Measurements from ENCODE around the gene WWOX.

The WWOX gene

DNA sequence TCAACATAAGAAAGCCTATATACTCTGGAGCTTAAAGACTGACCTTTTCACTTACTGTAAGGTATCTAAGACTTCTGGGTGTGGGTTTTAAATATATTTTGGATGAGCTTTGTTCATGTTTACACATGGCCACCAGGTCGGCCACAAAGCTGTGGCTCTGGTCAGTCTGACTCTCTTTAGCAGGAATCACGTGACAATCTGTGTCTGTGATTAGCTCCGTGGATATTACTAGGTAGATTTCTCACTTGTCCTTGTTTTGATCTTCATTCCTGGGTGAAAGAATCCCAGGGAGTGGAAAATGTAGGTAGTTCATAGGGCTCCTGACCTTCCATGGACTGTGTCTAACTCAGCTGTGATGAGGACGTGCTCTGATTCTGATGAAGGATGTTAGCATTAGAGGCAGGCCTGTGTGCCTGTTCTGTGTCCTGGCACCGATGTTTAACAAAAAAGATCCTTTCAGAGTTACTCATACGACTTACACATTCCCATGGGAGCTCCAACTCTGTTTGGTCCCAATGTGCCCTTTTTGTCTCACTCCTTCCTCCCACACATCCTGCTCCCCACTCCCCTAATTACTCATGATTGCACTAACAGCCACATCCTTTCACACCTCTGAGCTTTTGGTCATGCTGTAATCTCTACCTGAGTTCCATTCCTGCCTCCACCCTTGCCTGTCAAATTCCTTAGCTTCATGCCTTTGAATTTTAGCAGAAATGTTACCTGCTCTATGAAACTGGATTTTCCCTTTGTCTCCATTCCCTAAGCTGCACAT is 1076.0 kb downstream of the WWOX start:
- no peak for DNase-seq (ENCODE audit: low spot score)

DNA sequence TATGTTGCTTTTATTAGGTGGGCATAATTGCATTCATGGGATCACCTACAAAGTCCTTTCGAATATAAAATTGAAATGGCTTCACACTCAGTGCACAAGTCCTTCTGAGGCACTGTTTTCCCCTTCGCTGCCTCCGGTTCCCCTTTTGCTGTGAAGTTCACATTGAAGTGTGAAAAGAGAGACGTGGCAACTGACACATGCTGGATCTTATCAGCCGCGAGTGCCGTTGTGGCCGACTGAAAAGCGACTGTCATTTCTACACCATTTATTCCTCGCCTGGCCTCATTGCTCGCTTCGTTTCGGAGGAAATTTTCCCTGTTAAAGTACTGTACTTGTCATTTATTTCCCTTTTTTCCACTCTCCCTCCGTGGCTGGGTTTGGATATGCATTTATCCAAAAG is 1077.6 kb downstream of the WWOX start:
- DNase-seq (ENCODE audit: low spot score): no peak

DNA sequence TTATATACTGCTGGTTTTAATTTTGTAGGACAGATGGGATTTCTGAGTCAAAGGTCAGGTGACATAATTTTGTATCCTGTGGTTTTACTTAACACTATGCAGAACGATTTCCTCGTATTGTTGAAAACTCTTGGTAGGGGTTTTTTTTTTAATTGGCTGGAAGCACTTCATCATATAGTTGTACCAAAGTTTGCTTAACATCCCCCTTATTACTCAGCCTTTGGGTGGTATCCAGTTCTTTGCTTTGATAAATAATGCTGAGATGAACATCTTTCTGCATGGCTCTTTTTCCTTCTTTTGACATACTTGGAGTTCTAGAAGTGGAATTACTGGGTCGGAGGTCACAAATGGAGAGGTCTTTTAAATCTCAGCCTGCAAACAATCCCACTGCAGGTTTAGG is 1082.0 kb downstream of the WWOX start:
- DNase-seq (ENCODE audit: low spot score): no peak

- DNase-seq (ENCODE audit: low spot score): no peak
Observed at GRCh38 chr16:79182616-79183015, 1083.2 kb downstream of the WWOX start.

DNA sequence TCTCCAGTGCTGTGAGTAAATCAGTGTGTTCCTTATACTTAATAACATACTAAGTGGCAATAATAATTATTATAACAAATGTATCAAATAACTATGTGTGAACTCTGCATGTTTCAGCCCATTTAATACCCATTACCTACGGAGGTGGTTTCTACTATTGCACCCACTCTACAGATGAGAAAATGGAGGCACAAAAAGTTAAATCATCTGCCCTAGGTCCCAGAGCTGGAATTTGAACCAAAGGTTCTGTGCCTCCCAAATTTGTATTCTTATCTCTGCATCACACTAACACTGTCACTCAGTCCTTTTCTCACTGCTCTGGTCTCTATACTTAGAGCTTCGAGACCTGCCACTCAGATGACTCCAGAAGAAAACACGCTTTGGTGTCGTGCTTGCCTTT is 1084.1 kb downstream of the WWOX start:
- no peak for DNase-seq (ENCODE audit: low spot score)

GRCh38 chr16:79184464-79185030 is 1085.1 kb downstream of the WWOX start:
- no peak for DNase-seq (ENCODE audit: low spot score)

DNA sequence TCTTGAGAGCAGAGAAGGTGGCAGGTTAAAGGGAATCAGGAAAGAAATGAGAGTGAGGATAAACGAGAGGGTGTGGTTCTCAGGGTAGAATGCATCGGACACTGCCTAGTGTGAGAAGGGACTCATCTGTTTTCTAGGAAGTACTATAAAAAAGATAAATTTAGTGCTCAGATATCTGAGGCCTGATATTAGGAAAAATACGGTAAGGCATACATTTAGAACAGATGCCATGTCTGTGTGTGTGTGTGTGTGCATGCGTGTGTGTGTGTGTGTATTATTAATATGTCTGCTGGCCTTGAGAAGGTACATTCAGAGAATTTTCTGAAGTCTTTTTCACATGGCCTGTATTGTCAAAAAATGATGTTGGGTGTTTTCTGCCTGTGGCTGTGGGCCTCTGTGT is 1086.3 kb downstream of the WWOX start:
- DNase-seq (ENCODE audit: low spot score): no peak

DNA sequence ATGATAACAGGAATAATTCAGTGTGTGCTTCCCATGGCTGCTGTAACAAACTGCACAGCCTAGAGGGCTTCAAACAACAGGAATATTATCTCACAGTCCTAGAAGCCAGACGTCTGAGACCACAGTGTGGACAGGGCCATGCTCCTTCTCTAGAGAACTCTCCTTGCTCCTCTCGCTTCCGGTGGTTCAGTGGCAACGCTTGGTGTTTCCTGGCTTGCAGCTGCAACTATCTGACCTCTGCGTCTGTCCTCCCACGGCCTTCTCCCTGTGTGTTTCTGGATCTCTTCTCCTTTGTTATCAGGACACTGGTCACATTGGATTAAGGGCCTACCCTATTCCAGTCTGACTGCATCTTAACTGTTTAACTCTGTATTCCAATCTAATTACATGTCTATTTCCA is 1086.7 kb downstream of the WWOX start:
- DNase-seq (ENCODE audit: low spot score): no peak

GRCh38 chr16:79188115-79188738 is 1088.8 kb downstream of the WWOX start:
- DNase-seq (ENCODE audit: low spot score): no peak

- no peak for DNase-seq (ENCODE audit: low spot score)
Observed at GRCh38 chr16:79188739-79189122, 1089.3 kb downstream of the WWOX start.

- no peak for DNase-seq (ENCODE audit: low spot score)
Observed at GRCh38 chr16:79190542-79190941, 1091.1 kb downstream of the WWOX start.

- DNase-seq (ENCODE audit: low spot score): no peak
Observed at GRCh38 chr16:79191933-79192332, 1092.5 kb downstream of the WWOX start.

- no peak for DNase-seq (ENCODE audit: low spot score)
Observed at GRCh38 chr16:79192904-79193303, 1093.5 kb downstream of the WWOX start.

DNA sequence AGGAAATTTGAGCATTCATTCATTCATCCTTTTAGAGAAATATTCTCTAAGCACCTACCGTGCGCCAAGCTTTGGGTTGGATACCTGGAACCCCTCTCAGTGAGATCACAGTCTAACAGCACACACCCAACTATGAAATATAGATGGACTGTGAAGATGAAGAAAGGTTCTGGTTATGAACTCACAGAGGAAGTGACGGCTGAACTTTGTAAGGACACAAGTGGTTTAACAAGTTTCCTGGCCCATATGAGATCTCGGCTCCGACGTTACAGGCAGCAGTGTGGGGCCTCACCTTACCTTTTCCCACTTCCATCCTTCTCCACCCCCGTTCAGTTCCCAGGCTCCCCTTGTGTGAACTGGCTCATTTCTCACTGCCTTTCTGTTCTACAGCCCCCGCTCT is 1094.8 kb downstream of the WWOX start:
- no peak for DNase-seq (ENCODE audit: low spot score)

DNA sequence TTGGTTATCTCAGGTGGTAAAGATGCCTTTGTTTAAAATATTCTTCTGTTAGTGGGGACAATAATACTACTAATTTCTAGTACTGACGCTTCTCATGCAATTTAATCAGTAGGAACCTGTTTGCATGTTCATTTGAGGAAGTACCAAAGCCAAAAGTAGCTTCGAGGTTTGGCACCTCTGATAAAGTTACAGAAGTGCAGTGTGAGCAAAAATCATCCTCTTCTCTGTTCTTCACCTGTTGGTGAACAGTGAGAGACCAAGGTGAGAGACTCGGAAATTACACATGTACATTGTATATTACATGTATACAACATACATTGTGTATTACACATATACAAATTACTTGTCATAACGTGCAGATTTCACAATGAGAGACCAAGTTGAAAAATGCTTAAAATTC is 1096.5 kb downstream of the WWOX start:
- no peak for DNase-seq (ENCODE audit: low spot score)

DNA sequence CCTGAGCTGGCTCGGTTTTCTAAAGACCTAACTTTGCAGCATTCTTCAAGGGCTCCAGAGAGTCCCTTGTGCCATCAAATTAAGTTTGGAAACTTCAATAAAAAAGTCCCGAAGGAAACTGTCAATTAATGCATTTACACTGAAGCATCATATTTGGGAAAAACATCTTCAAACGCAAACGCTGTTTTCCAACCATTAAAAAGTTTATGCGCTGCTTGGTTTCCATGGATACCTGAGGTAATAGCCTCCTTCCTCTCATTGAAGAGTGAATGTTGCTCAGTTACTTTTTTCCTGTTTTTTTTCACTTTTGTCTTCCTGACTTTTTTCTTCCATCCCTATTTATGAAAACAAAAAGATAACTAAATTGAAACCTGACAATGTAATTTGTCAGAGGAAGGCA is 1102.0 kb downstream of the WWOX start:
- DNase-seq (ENCODE audit: low spot score): no peak

DNA sequence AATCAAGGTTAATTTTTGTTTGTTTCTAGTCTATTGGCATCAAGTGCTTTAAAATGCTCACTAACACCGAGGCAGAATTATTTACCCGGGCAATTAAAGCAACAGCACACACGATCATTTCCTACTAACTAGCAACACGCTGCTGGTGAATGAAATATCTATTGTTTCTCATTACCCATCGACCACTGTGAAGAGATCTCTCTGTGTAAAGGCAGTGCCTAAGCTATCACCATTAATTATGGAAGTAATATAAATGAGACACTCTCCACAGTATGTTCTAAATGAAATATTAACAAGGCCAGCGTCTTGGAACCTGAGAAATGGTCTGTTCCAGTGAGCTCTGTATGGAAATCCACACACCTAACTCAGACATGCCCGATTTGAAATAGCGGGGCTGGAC is 1103.5 kb downstream of the WWOX start:
- no peak for DNase-seq (ENCODE audit: low spot score)

GRCh38 chr16:79204486-79204885 is 1105.0 kb downstream of the WWOX start:
- no peak for DNase-seq (ENCODE audit: low spot score)

DNA sequence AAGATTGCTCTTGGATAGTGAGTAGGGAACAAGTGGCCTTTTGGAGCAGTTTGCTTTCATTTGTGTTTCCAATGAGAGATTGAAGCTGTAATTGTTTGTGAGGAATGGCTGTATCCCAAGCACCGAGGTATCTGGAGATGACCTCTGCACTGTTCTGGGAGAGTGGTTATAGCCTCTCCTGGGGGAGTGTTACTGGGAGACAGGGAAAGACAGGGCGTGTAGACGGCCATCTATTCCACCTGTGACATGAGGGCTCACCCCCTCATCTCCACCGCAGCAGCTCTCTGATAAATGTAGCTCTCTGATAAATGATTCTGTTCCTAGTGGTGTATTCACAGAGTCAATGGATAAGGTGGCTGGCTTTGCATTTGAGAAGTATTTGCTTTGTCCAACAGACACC is 1107.4 kb downstream of the WWOX start:
- no peak for DNase-seq (ENCODE audit: low spot score)

GRCh38 chr16:79209308-79209707 is 1109.9 kb downstream of the WWOX start:
- peak; percentile 67 for DNase-seq (ENCODE audit: low spot score)

- DNase-seq (ENCODE audit: low spot score): no peak
Observed at GRCh38 chr16:79210607-79211006, 1111.2 kb downstream of the WWOX start.

GRCh38 chr16:79211586-79211985 is 1112.1 kb downstream of the WWOX start:
- DNase-seq (ENCODE audit: low spot score): peak; percentile 14

- peak; percentile 48 for DNase-seq (ENCODE audit: low spot score)
Observed at GRCh38 chr16:79212114-79212791, 1112.8 kb downstream of the WWOX start.
